PC-9 (cell line): ENCODE data around the gene GNAQ. TPM values are rescaled to one million over a fixed set of nuclear protein-coding genes. Genes with fewer than 3 reads are reported as not detected.

Source experiments
- BruUV-seq: library from RNA; stranded (reverse); fragments of 400-500 nt; replicated peaks from 2 replicates; lab custom pipeline; 2021; lab: Mats Ljungman, UMichigan
- CTCF ChIA-PET: fragments of 300-600 bp; sonication (Branson Sonifier 250); formaldehyde crosslinking; loops from one replicate; lab custom pipeline; 2022; ENCODE audit warnings: antibody characterized with exemption; lab: Charles Lee
- POLR2A ChIA-PET: fragments of 300-600 bp; sonication (Branson Sonifier 250); formaldehyde crosslinking; loops from one replicate; lab custom pipeline; 2022; ENCODE audit warnings: antibody characterized with exemption; ENCODE audit not compliant: unreplicated experiment; lab: Charles Lee
- DNase-seq, 2 experiments: peaks; one replicate each; pipeline versions ENCODE4 v3.0.0 to v3.0.0-alpha.2; 2015 to 2022; ENCODE audit warnings: mixed read lengths in 1 of 2
- H2AFZ ChIP-seq: fragments of 200-600 bp; sonication (generic); 2 replicates; pipeline ENCODE4 v1.8.1; 2017; ENCODE audit warnings: antibody characterized with exemption
- H3F3A ChIP-seq: fragments of 200-600 bp; sonication (generic); 2 replicates; pipeline ENCODE4 v1.8.1; 2017; ENCODE audit warnings: antibody characterized with exemption, mild to moderate bottlenecking, low read depth; ENCODE audit not compliant: insufficient read depth
- H3K27ac ChIP-seq: fragments of 200-600 bp; sonication (generic); 2 replicates; pipeline ENCODE4 v1.6.1; 2016; ENCODE audit warnings: mixed run types
- H3K27me3 ChIP-seq: fragments of 200-600 bp; sonication (generic); 2 replicates; pipeline ENCODE4 v1.6.1; 2016; ENCODE audit warnings: low read depth, mixed run types; ENCODE audit not compliant: insufficient read depth
- H3K36me3 ChIP-seq: fragments of 200-600 bp; sonication (generic); 2 replicates; pipeline ENCODE4 v1.6.1; 2016; ENCODE audit warnings: low read depth, mixed run types
- H3K4me1 ChIP-seq: fragments of 200-600 bp; sonication (generic); replicated peaks from 2 replicates; pipeline ENCODE4 v1.6.1; 2016; ENCODE audit warnings: mixed run types; ENCODE audit not compliant: insufficient read depth
- H3K4me2 ChIP-seq: fragments of 200-600 bp; sonication (generic); 2 replicates; pipeline ENCODE4 v1.6.1; 2017; ENCODE audit warnings: mixed run types
- H3K4me3 ChIP-seq: fragments of 200-600 bp; sonication (generic); 2 replicates; pipeline ENCODE4 v1.6.1; 2016; ENCODE audit warnings: mixed run types
- H3K79me2 ChIP-seq: fragments of 200-600 bp; sonication (generic); 2 replicates; pipeline ENCODE4 v1.6.1; 2017; ENCODE audit warnings: low read depth, mixed run types
- H3K9me2 ChIP-seq: fragments of 200-600 bp; sonication (generic); 2 replicates; pipeline ENCODE4 v1.8.1; 2017; ENCODE audit warnings: mild to moderate bottlenecking; ENCODE audit not compliant: insufficient read depth
- H3K9me3 ChIP-seq: fragments of 200-600 bp; sonication (generic); 2 replicates; pipeline ENCODE4 v1.8.1; 2016; ENCODE audit warnings: low read depth; ENCODE audit not compliant: insufficient read depth
- H4K20me1 ChIP-seq: fragments of 200-600 bp; sonication (generic); 2 replicates; pipeline ENCODE4 v1.8.1; 2017; ENCODE audit not compliant: insufficient read depth
- EZH2 ChIP-seq: fragments of 200-600 bp; sonication (generic); IDR thresholded peaks from 2 replicates; pipeline ENCODE4 v1.8.0; 2017; ENCODE audit warnings: antibody characterized with exemption, low read depth
- intact Hi-C: fragments of 100-400 bp; cut with micrococcal nuclease; formaldehyde crosslinking; loops from one replicate; pipeline ENCODE4 v1.10.0; 2022; ENCODE audit not compliant: unreplicated experiment
- total RNA-seq: library from RNA; stranded (reverse); gene quantifications from 2 replicates; pipeline ENCODE4 v1.2.3, GENCODE V29; 2021
- TF ChIP-seq, protein P1 (sequence below): fragments of 200-600 bp; sonication (generic); conservative IDR thresholded peaks from 2 replicates; pipeline ENCODE4 v1.6.1; 2017; ENCODE audit warnings: mixed run types, antibody characterized with exemption, mild to moderate bottlenecking, moderate library complexity

The GNAQ gene
- total RNA-seq, 1 experiment from 2014 or later: 51.6 TPM

DNA sequence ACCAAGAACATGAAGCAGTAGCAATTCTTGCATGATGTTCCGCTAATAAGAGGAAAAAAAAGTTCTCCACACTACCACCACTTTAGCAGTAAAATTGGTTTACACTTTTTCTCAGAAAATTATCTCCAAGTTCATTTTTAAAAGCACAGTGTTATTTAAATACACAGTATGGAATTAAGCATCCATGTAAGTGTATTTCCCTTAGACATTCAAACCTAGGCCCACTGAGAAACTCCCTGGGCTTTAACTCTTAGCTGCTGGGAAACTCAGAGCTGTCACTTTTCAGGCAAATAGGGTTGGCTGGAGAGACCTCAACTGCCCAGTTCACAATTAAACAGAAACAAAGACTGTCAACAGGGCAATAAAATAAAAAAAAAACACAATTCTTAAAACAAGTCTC lies 2.7 kb downstream of the GNAQ start:
- peak overlapping the region; percentile 85 for H3K4me2 ChIP-seq
- intact Hi-C loops: no loop called here
- CTCF ChIA-PET: no interaction called here
- H4K20me1 ChIP-seq: peaks cover 3% of the 10 kb centered on the region; the same call in 1 of the 2 replicates
- no peaks in the 10 kb centered on the region for H3K9me3 ChIP-seq
- peaks cover 74% of the 10 kb centered on the region for H3K79me2 ChIP-seq
- POLR2A ChIA-PET: no interaction called here
- no peaks in the 10 kb centered on the region for H3K36me3 ChIP-seq
- no TSS peak for BruUV-seq
- no peaks in the 10 kb centered on the region for H3K27me3 ChIP-seq
- H3K4me1 ChIP-seq: peaks cover 44% of the 10 kb centered on the region
- no peaks in the 10 kb centered on the region for H3K9me2 ChIP-seq
- no peak overlapping the region for H2AFZ ChIP-seq
- peaks cover 6% of the 10 kb centered on the region; the same call in 1 of the 2 replicates for H3F3A ChIP-seq
- H3K4me3 ChIP-seq: peak overlapping the region; percentile 94; the same call in 1 of the 2 replicates
- H3K27ac ChIP-seq: 0 out of 2 replicates have a peak overlapping the region, but pooled peaks have one; percentile 5
- TF ChIP-seq, protein P1, sequence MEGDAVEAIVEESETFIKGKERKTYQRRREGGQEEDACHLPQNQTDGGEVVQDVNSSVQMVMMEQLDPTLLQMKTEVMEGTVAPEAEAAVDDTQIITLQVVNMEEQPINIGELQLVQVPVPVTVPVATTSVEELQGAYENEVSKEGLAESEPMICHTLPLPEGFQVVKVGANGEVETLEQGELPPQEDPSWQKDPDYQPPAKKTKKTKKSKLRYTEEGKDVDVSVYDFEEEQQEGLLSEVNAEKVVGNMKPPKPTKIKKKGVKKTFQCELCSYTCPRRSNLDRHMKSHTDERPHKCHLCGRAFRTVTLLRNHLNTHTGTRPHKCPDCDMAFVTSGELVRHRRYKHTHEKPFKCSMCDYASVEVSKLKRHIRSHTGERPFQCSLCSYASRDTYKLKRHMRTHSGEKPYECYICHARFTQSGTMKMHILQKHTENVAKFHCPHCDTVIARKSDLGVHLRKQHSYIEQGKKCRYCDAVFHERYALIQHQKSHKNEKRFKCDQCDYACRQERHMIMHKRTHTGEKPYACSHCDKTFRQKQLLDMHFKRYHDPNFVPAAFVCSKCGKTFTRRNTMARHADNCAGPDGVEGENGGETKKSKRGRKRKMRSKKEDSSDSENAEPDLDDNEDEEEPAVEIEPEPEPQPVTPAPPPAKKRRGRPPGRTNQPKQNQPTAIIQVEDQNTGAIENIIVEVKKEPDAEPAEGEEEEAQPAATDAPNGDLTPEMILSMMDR: no peak
- TF ChIP-seq EZH2: no peak
- DNase-seq: no peak

DNA sequence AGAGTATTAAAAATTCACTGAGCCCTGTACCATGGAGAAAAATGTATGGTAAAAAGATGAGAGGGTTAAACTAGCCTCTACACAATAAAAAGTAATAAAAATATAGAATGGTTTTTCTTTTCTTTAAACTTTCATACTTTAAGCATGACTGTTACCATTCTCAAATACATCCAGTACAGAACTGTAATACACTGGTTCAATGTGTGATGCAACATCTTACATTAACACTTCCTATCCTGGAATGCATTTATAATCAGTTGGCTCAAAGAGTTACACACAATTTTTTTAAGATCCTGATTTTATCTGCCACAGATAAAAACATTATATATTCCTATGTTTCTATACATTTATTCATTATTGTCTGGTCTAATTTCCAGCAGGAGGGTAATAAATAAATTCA lies 4.7 kb downstream of the GNAQ start:
- Histone ChIP-seq H4K20me1 (peaks cover 3% of the 10 kb centered on the region; the same call in 1 of the 2 replicates), H3K9me3 (no peaks in the 10 kb centered on the region), H3K4me2 (no peak overlapping the region), H3K4me1 (peaks cover 30% of the 10 kb centered on the region), H2AFZ (no peak overlapping the region), H3K4me3 (no peak overlapping the region), H3K36me3 (no peaks in the 10 kb centered on the region), H3K27ac (no peak overlapping the region), H3K27me3 (no peaks in the 10 kb centered on the region), H3F3A (no peaks in the 10 kb centered on the region), H3K9me2 (no peaks in the 10 kb centered on the region), H3K79me2 (peaks cover 88% of the 10 kb centered on the region)
- intact Hi-C loops: no loop called here
- POLR2A ChIA-PET: no interaction called here
- CTCF ChIA-PET: no interaction called here
- TF ChIP-seq, protein P1: no peak
- TF ChIP-seq EZH2: no peak
- no TSS peak for BruUV-seq
- DNase-seq: no peak

DNA sequence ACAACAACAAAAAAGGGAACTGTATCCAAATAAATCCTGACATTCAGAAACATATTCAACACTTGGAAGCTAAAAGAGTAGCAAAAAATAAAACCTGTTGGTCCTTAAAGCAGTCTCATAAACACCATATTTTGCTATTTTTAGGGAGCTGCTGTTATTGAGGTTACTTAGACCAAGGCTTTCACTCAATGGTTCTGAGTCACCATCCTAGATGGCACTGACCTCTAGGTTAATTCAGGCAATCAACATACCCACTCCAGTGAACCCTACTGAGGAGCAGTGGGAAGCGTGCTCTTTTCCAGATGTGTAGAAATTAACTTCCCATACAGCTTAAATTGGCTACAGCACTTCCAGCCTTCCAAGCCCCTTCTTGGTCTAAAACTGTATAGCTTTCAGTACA lies 5.2 kb downstream of the GNAQ start:
- H3K4me1 ChIP-seq: peaks cover 30% of the 10 kb centered on the region
- H4K20me1 ChIP-seq: peaks cover 3% of the 10 kb centered on the region; the same call in 1 of the 2 replicates
- no peaks in the 10 kb centered on the region for H3K9me3 ChIP-seq
- no peak overlapping the region for H3K4me2 ChIP-seq
- no peak for DNase-seq
- no peak overlapping the region for H2AFZ ChIP-seq
- TF ChIP-seq EZH2: no peak
- TF ChIP-seq, protein P1: no peak
- intact Hi-C loops: no loop called here
- ChIA-PET CTCF (no interaction called here), POLR2A (no interaction called here)
- no peak overlapping the region for H3K4me3 ChIP-seq
- no peaks in the 10 kb centered on the region for H3F3A ChIP-seq
- H3K27ac ChIP-seq: no peak overlapping the region
- peaks cover 93% of the 10 kb centered on the region for H3K79me2 ChIP-seq
- no peaks in the 10 kb centered on the region for H3K36me3 ChIP-seq
- H3K9me2 ChIP-seq: no peaks in the 10 kb centered on the region
- H3K27me3 ChIP-seq: no peaks in the 10 kb centered on the region
- no TSS peak for BruUV-seq
